Ascending aorta (tissue), 2 donors: ENCODE results near the gene PER1. TPM values are rescaled to one million over a fixed set of nuclear protein-coding genes. Genes with fewer than 3 reads are reported as not detected.

ENCODE experiments used
- DNase-seq, 2 donors: peaks; one replicate each; pipeline ENCODE4 v3.0.0-alpha.2; 2019; ENCODE audit warnings: low spot score in 2 of 2
- H3K27ac ChIP-seq, 2 donors: fragments of 200-600 bp; sonication (generic); one replicate each; pipeline ENCODE4 v1.5.1; 2016 to 2017; ENCODE audit warnings: mild to moderate bottlenecking in 1 of 2
- H3K27me3 ChIP-seq: fragments of 200-600 bp; sonication (generic); one replicate; pipeline ENCODE4 v1.5.1; 2017
- H3K36me3 ChIP-seq, 2 donors: fragments of 200-600 bp; sonication (generic); one replicate each; pipeline ENCODE4 v1.5.1; 2016
- H3K4me1 ChIP-seq, 2 donors: fragments of 200-600 bp; sonication (generic); one replicate each; pipeline ENCODE4 v1.5.1; 2016 to 2017; ENCODE audit warnings: mild to moderate bottlenecking in 1 of 2
- H3K4me3 ChIP-seq, 2 donors: fragments of 200-600 bp; sonication (generic); one replicate each; pipeline ENCODE4 v1.5.1; 2016 to 2017; ENCODE audit warnings: mild to moderate bottlenecking in 1 of 2
- H3K9me3 ChIP-seq, 2 donors: fragments of 200-600 bp; sonication (generic); one replicate each; pipeline ENCODE4 v1.5.1; 2016
- intact Hi-C: fragments of 100-400 bp; cut with DNase I; formaldehyde crosslinking; loops from one replicate; pipeline ENCODE4 v1.15.1; 2023
- total RNA-seq: library from RNA; depleted of rRNA; stranded (reverse); fragments of >200 nt; gene quantifications from one replicate; pipeline ENCODE4 v1.1.0, GENCODE V29; 2016
- TF ChIP-seq, protein P1 (sequence below), 3 experiments: fragments of 200-600 bp in 2 of 3; fragments of 450-650 bp in 1 of 3; sonication (generic) in 2 of 3; IDR thresholded peaks; one replicate each; pipeline ENCODE4 v1.5.1; 2016 to 2019; ENCODE audit warnings: antibody characterized with exemption in 3 of 3, mild to moderate bottlenecking in 1 of 3, moderate library complexity in 1 of 3

PER1 gene
- total RNA-seq, 1 donor from 2014 or later: 178 TPM

DNA sequence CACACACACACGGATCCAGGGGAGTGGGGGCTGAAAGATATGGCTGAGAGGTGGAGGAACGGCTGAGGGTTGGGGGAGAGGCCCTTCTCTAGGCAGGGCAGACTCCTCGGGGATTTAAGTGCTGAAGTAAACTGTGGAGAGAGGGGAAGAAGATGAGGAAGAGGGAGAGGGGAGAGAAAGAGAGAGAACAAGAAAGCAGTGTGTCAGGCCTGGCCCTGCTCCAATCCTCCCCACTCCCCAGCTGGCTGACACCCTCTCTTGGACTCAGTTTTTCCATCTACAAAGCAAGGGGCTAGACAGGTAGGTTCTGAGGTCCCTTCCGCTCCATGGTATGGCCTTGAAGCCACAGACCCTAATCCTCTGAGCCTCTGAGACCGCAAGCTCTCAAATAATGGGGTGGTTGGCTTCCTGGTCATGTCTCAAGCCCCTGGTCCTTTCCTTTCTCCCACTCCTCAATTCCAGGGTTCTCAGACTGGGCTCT lies 8.6 kb upstream of the PER1 start:
- no peaks in the 10 kb centered on the region for H3K27me3 ChIP-seq
- no peaks in the 10 kb centered on the region for H3K9me3 ChIP-seq
- intact Hi-C loops: loop anchor here (1.0 kb wide), 1 partner anchor 22 kb away; no protein-coding TSS in a partner anchor
- no peak for DNase-seq
- H3K4me3 ChIP-seq: peak overlapping the region in 1 of 2 donors; percentile 100
- TF ChIP-seq, protein P1, sequence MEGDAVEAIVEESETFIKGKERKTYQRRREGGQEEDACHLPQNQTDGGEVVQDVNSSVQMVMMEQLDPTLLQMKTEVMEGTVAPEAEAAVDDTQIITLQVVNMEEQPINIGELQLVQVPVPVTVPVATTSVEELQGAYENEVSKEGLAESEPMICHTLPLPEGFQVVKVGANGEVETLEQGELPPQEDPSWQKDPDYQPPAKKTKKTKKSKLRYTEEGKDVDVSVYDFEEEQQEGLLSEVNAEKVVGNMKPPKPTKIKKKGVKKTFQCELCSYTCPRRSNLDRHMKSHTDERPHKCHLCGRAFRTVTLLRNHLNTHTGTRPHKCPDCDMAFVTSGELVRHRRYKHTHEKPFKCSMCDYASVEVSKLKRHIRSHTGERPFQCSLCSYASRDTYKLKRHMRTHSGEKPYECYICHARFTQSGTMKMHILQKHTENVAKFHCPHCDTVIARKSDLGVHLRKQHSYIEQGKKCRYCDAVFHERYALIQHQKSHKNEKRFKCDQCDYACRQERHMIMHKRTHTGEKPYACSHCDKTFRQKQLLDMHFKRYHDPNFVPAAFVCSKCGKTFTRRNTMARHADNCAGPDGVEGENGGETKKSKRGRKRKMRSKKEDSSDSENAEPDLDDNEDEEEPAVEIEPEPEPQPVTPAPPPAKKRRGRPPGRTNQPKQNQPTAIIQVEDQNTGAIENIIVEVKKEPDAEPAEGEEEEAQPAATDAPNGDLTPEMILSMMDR (IDR thresholded peaks at IDR 0.05): no peak
- H3K27ac ChIP-seq: peak overlapping the region; percentile 99 to 100
- peaks cover 21 to 47% of the 10 kb centered on the region in 2 donors for H3K4me1 ChIP-seq
- H3K36me3 ChIP-seq: peaks cover 17 to 23% of the 10 kb centered on the region in 2 donors

DNA sequence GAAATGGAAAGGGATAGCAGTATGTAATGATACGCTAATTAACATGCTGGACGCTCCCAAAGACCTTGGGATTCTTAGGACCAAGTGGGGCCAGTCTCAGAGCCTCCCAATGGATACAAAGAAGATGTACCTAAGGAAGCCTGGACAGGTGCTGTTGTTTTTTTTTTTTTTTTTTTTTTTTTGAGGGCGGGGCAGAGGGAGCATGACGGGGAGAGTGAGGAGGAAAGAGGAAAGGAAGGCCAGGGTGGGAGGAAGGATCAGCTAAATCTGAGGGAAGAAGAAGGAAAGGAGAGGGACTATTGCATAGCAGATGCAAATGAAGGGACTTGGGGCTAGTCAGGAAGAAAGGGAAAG lies 8.0 kb upstream of the PER1 start:
- H3K4me3 ChIP-seq: no peak overlapping the region
- TF ChIP-seq, protein P1 (IDR thresholded peaks at IDR 0.05): no peak
- no peaks in the 10 kb centered on the region for H3K27me3 ChIP-seq
- H3K4me1 ChIP-seq: peaks cover 21 to 47% of the 10 kb centered on the region in 2 donors
- H3K27ac ChIP-seq: peak overlapping the region; percentile 99 to 100
- no peak for DNase-seq
- H3K36me3 ChIP-seq: peaks cover 20 to 23% of the 10 kb centered on the region in 2 donors
- intact Hi-C loops: loop anchor here (1.0 kb wide), 1 partner anchor 22 kb away; no protein-coding TSS in a partner anchor
- H3K9me3 ChIP-seq: no peaks in the 10 kb centered on the region

DNA sequence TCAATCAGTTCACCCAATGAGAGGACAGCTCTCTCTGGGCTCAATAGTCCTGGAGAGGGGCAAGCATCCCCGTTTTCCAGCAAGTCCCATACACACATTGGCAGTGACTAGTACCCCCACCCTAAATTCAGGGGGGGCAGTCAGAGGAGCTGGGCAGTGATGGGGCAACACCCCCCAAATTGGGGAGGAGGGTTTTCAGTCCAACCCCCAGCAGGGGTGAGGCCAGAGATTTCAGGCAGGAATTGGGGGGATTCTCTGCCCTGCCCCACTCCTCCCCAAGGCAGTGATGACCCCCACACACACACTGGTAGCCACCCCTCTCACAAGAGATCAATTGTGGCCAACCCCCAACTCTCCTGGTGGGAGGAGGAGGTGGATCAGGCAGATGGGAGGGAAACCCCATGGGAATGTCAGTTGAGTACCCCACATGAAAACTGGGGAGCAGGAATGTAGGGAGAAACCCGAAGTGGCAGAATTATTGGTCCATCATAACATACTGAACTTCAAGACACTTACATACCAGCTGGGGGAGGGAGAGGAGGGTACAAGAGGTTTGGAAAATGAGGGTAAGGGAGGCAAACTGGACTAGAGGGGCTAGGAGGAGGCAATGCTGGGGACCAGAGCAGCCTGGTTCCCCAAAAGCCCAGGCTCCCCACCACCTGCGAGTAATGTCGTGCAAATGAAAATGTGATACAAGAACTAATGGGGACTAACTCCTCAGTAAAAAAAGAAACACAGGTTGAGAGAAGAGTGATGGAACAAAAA lies 7.4 kb upstream of the PER1 start:
- TF ChIP-seq, protein P1 (IDR thresholded peaks at IDR 0.05): no peak
- Histone ChIP-seq H3K9me3 (no peaks in the 10 kb centered on the region), H3K4me1 (peaks cover 21 to 47% of the 10 kb centered on the region in 2 donors), H3K27me3 (no peaks in the 10 kb centered on the region), H3K36me3 (peaks cover 20 to 23% of the 10 kb centered on the region in 2 donors), H3K27ac (peak overlapping the region; percentile 99 to 100), H3K4me3 (no peak overlapping the region)
- intact Hi-C loops: loop anchor here (1.0 to 5.0 kb wide), 3 partner anchors 21 to 677 kb away; partner anchors contain the start of genes POLR2A and SLC35G6
- peak in 1 of 2 donors; percentile 62 for DNase-seq

DNA sequence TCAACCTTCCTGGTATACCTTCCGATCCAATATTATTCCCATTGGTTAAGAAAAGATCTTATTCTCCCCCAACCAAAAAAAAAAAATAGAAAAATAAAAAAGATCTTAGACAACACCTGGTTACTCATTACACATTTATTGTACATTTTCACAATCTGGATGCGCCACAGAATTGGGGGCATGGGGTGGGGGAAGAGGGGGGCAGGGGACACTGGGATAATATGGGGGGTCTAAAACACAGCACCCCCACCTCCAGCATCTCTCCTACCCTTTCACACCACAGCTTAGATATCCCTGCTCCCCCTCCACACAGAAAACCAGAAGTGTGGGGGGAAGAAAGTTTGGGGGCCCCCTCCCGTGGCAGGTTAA lies 6.8 kb upstream of the PER1 start:
- H3K36me3 ChIP-seq: peaks cover 20 to 23% of the 10 kb centered on the region in 2 donors
- peaks cover 20 to 46% of the 10 kb centered on the region in 2 donors for H3K4me1 ChIP-seq
- DNase-seq: no peak
- TF ChIP-seq, protein P1 (IDR thresholded peaks at IDR 0.05): no peak
- no peak overlapping the region for H3K4me3 ChIP-seq
- intact Hi-C loops: loop anchor here (5.0 kb wide), 2 partner anchors 317 to 677 kb away; partner anchors contain the start of genes POLR2A and SLC35G6
- H3K27me3 ChIP-seq: no peaks in the 10 kb centered on the region
- H3K27ac ChIP-seq: peak overlapping the region; percentile 97 to 100
- no peaks in the 10 kb centered on the region for H3K9me3 ChIP-seq

DNA sequence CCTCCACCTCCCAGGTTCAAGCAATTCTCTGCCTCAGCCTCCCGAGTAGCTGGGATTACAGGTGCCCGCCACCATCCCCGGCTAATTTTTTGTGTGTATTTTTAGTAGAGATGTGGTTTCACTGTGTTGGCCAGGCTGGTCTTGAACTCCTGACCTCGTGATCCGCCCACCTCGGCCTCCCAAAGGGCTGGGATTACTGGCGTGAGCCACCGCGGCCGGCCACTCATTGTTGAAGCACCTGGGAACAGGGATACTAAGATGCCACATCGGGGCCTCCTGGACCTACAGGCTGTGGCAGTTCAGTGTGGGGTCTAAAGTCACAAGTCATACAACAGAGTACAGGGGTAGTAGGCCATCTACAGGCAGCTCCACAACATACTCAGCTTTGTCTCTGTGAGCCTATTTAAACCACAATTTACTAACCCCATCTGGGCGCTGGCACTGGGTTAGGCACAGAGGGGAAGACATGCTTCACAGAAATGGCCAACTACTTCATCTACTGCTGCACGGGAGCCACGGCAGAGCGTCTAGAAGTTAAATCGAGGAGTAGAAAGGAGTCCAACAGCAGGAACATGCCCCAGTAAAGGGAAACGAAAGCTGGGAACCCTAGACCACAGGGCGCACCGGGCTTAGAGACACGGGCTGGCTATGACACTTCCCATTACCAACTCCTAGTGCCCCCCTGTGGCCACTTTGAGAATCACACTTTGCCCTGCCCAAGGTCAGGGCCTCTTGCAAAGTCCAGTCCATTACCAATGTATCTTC lies 6.2 kb upstream of the PER1 start:
- Histone ChIP-seq H3K27me3 (no peaks in the 10 kb centered on the region), H3K36me3 (peaks cover 21 to 23% of the 10 kb centered on the region in 2 donors), H3K27ac (peak overlapping the region; percentile 97 to 100), H3K4me3 (peak overlapping the region in 1 of 2 donors; percentile 23), H3K9me3 (no peaks in the 10 kb centered on the region), H3K4me1 (peaks cover 16 to 45% of the 10 kb centered on the region in 2 donors)
- intact Hi-C loops: loop anchor here (5.0 kb wide), 2 partner anchors 316 to 676 kb away; partner anchors contain the start of genes POLR2A and SLC35G6
- peak; percentile 76 to 97 for DNase-seq
- TF ChIP-seq, protein P1 (IDR thresholded peaks at IDR 0.05): peak; percentile 88 to 95 (median 89)
